ENCODE results near the gene NMT2.

NMT2 gene

DNA sequence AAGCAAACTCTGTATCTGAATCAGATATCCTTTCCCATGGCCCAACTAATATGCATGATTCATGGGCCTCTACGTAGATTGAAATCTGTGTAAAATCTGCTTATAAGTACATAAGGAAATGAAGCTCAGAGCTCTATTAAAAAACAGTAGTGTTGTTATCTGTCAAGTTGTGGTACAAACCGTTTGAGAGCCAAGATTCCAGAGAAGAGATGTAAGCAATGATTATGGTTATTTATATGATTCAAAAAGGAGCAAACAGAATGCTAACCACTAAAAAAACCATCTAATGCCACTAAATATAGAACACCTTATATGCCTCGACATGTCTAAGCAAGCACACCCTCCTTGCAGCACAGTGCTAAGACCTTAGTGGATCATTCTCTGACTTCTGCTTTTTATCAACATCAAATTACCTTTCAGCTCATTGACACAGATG, 44.7 kb downstream of the NMT2 start:
- H2AFZ ChIP-seq (ENCODE audit: low read length), result no peak overlapping the region
- no peak overlapping the region for H3K27ac ChIP-seq (replicated peaks; ENCODE audit: low read length)
- no peaks in the 10 kb centered on the region for H3K4me1 ChIP-seq (ENCODE audit: control insufficient read depth in 2 of 2, insufficient read depth in 1 of 2, low read depth in 1 of 2, low read length in 2 of 2)
- WGBS, 2 donors (ENCODE audit: extremely low coverage in 2 of 2, insufficient read length in 2 of 2, insufficient replicate concordance in 1 of 2), result no CpG with 5 or more reads among the region's 3 CpGs
- H4K91ac ChIP-seq (ENCODE audit: low read depth, low read length, poor library complexity), result no peak overlapping the region
- H3K27me3 ChIP-seq (ENCODE audit: control insufficient read depth in 3 of 3, insufficient read depth in 3 of 3, low read depth in 1 of 3, low read length in 3 of 3), result no peaks in the 10 kb centered on the region
- H2BK5ac ChIP-seq (ENCODE audit: low read length), result no peak overlapping the region
- DNase-seq (ENCODE audit: low spot score), result no peak
- no peak overlapping the region for H2BK12ac ChIP-seq (ENCODE audit: low read length)
- no peak overlapping the region for H2AK5ac ChIP-seq (ENCODE audit: low read depth, low read length)
- no peak overlapping the region for H3K4me2 ChIP-seq (ENCODE audit: insufficient read depth, low read length, poor library complexity, severe bottlenecking)
- H3K18ac ChIP-seq (ENCODE audit: low read length), result no peak overlapping the region
- H2BK120ac ChIP-seq (ENCODE audit: low read depth, low read length), result no peak overlapping the region
- H4K8ac ChIP-seq (ENCODE audit: low read depth, low read length), result no peak overlapping the region
- peaks cover 18 to 71% of the 10 kb centered on the region in 2 donors for H3K36me3 ChIP-seq (replicated peaks in 1 of 2; ENCODE audit: control insufficient read depth in 2 of 2, insufficient read depth in 2 of 2, low read length in 2 of 2)
- H3K4me3 ChIP-seq (ENCODE audit: low read length in 2 of 2), result no peak overlapping the region
- no peak overlapping the region for H2BK15ac ChIP-seq (ENCODE audit: low read length)
- peaks cover 0 to 4% of the 10 kb centered on the region in 2 donors for H3K9me3 ChIP-seq (replicated peaks in 1 of 2; ENCODE audit: control insufficient read depth in 2 of 2, insufficient read depth in 1 of 2, low read depth in 1 of 2, low read length in 2 of 2)
- H3K14ac ChIP-seq (ENCODE audit: low read length), result no peak overlapping the region
- H3K23ac ChIP-seq (ENCODE audit: low read depth, low read length, poor library complexity), result no peak overlapping the region
- no peak overlapping the region for H3K9ac ChIP-seq (ENCODE audit: low read depth, low read length, poor library complexity)
- H3K4ac ChIP-seq (ENCODE audit: low read length), result no peak overlapping the region
- H3K79me1 ChIP-seq (ENCODE audit: low read depth, low read length), result no peaks in the 10 kb centered on the region

DNA sequence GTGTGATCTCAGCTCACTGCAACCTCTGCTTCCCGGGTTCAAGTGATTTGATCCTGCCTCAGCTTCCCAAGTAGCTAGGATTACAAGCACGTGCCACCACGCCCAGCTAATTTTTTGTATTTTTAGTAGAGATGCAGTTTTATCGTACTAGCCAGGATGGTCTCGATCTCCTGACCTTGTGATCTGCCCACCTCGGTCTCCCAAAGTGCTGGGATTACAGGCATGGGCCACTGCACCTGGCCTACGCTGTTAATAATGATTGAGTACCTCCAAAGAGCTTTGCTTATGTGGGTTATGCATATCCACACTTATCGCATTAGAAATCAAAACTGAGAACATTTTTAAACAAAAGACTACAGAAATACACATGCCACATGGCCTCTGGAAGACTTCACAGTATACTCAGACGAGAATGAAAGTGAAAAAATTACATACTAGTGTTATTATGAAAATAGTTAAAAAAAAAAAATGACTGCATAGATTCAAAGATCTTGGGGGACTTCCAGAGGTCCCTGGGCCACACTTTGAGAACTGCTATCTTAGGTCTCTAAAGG, 45.9 kb downstream of the NMT2 start:
- Histone ChIP-seq H3K4me2 (ENCODE audit: insufficient read depth, low read length, poor library complexity, severe bottlenecking) (no peak overlapping the region), H2BK120ac (ENCODE audit: low read depth, low read length) (no peak overlapping the region), H3K9ac (ENCODE audit: low read depth, low read length, poor library complexity) (no peak overlapping the region), H4K91ac (ENCODE audit: low read depth, low read length, poor library complexity) (no peak overlapping the region), H3K27ac (replicated peaks; ENCODE audit: low read length) (no peak overlapping the region), H3K14ac (ENCODE audit: low read length) (no peak overlapping the region), H2BK12ac (ENCODE audit: low read length) (no peak overlapping the region), H3K4ac (ENCODE audit: low read length) (no peak overlapping the region), H3K4me1 (ENCODE audit: control insufficient read depth in 2 of 2, insufficient read depth in 1 of 2, low read depth in 1 of 2, low read length in 2 of 2) (no peaks in the 10 kb centered on the region), H3K4me3 (ENCODE audit: low read length in 2 of 2) (no peak overlapping the region), H3K36me3 (replicated peaks in 1 of 2; ENCODE audit: control insufficient read depth in 2 of 2, insufficient read depth in 2 of 2, low read length in 2 of 2) (peaks cover 17 to 71% of the 10 kb centered on the region in 2 donors), H2AFZ (ENCODE audit: low read length) (no peak overlapping the region), H2BK15ac (ENCODE audit: low read length) (no peak overlapping the region), H3K79me1 (ENCODE audit: low read depth, low read length) (no peaks in the 10 kb centered on the region), H2AK5ac (ENCODE audit: low read depth, low read length) (no peak overlapping the region), H3K9me3 (replicated peaks in 1 of 2; ENCODE audit: control insufficient read depth in 2 of 2, insufficient read depth in 1 of 2, low read depth in 1 of 2, low read length in 2 of 2) (peaks cover 0 to 8% of the 10 kb centered on the region in 2 donors), H3K23ac (ENCODE audit: low read depth, low read length, poor library complexity) (no peak overlapping the region), H3K27me3 (ENCODE audit: control insufficient read depth in 3 of 3, insufficient read depth in 3 of 3, low read depth in 1 of 3, low read length in 3 of 3) (no peaks in the 10 kb centered on the region), H3K18ac (ENCODE audit: low read length) (no peak overlapping the region), H4K8ac (ENCODE audit: low read depth, low read length) (no peak overlapping the region), H2BK5ac (ENCODE audit: low read length) (no peak overlapping the region)
- DNase-seq (ENCODE audit: low spot score), result no peak
- no CpG with 5 or more reads among the region's 9 CpGs for WGBS, 2 donors (ENCODE audit: extremely low coverage in 2 of 2, insufficient read length in 2 of 2, insufficient replicate concordance in 1 of 2)

DNA sequence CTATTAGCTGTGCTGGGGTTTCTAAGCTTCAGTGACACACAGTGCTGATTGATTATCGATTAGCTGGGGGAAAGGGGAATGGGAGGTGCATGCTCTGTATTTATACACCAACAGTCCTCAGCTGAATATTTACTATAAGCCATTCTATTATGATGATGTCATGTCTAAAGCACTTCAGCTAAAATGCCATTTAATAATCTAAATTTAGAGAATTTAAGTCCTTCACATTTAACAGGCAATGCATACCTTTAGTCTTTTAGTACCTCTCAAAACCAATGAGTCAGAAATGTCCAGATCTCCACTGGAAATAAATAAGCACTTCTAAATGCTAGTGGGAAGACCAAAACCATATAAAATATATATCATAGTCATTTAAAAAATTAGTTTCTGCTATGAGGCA, 46.8 kb downstream of the NMT2 start:
- no peak overlapping the region for H2BK12ac ChIP-seq (ENCODE audit: low read length)
- no peak overlapping the region for H3K9ac ChIP-seq (ENCODE audit: low read depth, low read length, poor library complexity)
- no peak overlapping the region for H4K91ac ChIP-seq (ENCODE audit: low read depth, low read length, poor library complexity)
- H3K4ac ChIP-seq (ENCODE audit: low read length), result no peak overlapping the region
- no peak overlapping the region for H3K27ac ChIP-seq (replicated peaks; ENCODE audit: low read length)
- no peak overlapping the region for H2BK15ac ChIP-seq (ENCODE audit: low read length)
- no peak for DNase-seq (ENCODE audit: low spot score)
- no peaks in the 10 kb centered on the region for H3K4me1 ChIP-seq (ENCODE audit: control insufficient read depth in 2 of 2, insufficient read depth in 1 of 2, low read depth in 1 of 2, low read length in 2 of 2)
- peaks cover 18 to 76% of the 10 kb centered on the region in 2 donors for H3K36me3 ChIP-seq (replicated peaks in 1 of 2; ENCODE audit: control insufficient read depth in 2 of 2, insufficient read depth in 2 of 2, low read length in 2 of 2)
- H3K27me3 ChIP-seq (ENCODE audit: control insufficient read depth in 3 of 3, insufficient read depth in 3 of 3, low read depth in 1 of 3, low read length in 3 of 3), result no peaks in the 10 kb centered on the region
- no peak overlapping the region for H3K4me3 ChIP-seq (ENCODE audit: low read length in 2 of 2)
- no peak overlapping the region for H3K18ac ChIP-seq (ENCODE audit: low read length)
- H2BK120ac ChIP-seq (ENCODE audit: low read depth, low read length), result no peak overlapping the region
- no peak overlapping the region for H4K8ac ChIP-seq (ENCODE audit: low read depth, low read length)
- no peaks in the 10 kb centered on the region for H3K79me1 ChIP-seq (ENCODE audit: low read depth, low read length)
- H3K9me3 ChIP-seq (replicated peaks in 1 of 2; ENCODE audit: control insufficient read depth in 2 of 2, insufficient read depth in 1 of 2, low read depth in 1 of 2, low read length in 2 of 2), result peaks cover 0 to 8% of the 10 kb centered on the region in 2 donors
- H2AK5ac ChIP-seq (ENCODE audit: low read depth, low read length), result no peak overlapping the region
- no peak overlapping the region for H2BK5ac ChIP-seq (ENCODE audit: low read length)
- WGBS, 2 donors (ENCODE audit: extremely low coverage in 2 of 2, insufficient read length in 2 of 2, insufficient replicate concordance in 1 of 2), result no CpG with 5 or more reads among the region's 1 CpG
- no peak overlapping the region for H3K23ac ChIP-seq (ENCODE audit: low read depth, low read length, poor library complexity)
- H3K4me2 ChIP-seq (ENCODE audit: insufficient read depth, low read length, poor library complexity, severe bottlenecking), result no peak overlapping the region
- no peak overlapping the region for H3K14ac ChIP-seq (ENCODE audit: low read length)
- no peak overlapping the region for H2AFZ ChIP-seq (ENCODE audit: low read length)

DNA sequence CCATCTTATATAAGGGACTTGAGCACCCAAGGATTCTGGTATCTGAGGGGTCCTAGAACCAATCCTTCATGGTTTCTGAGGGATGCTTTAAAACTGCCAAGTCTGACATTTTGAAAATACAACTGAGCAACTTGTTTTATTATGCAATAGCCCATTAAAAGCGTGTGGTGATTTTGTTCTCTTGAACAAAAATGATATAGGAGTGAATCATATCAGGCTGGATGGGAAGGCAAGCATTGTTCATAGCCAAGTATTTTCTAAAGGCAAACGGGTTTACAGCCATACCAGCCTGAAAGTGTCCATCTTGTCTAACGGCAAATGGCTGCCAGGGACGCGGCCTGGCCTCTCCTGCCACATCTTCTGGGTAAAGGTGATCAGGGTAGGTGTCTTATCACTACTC, 48.0 kb downstream of the NMT2 start:
- H3K18ac ChIP-seq (ENCODE audit: low read length), result no peak overlapping the region
- DNase-seq (ENCODE audit: low spot score), result no peak
- no peak overlapping the region for H3K9ac ChIP-seq (ENCODE audit: low read depth, low read length, poor library complexity)
- H4K8ac ChIP-seq (ENCODE audit: low read depth, low read length), result no peak overlapping the region
- H3K9me3 ChIP-seq (replicated peaks in 1 of 2; ENCODE audit: control insufficient read depth in 2 of 2, insufficient read depth in 1 of 2, low read depth in 1 of 2, low read length in 2 of 2), result peaks cover 0 to 10% of the 10 kb centered on the region in 2 donors
- no peak overlapping the region for H3K4me3 ChIP-seq (ENCODE audit: low read length in 2 of 2)
- H3K27me3 ChIP-seq (ENCODE audit: control insufficient read depth in 3 of 3, insufficient read depth in 3 of 3, low read depth in 1 of 3, low read length in 3 of 3), result no peaks in the 10 kb centered on the region
- H3K4ac ChIP-seq (ENCODE audit: low read length), result no peak overlapping the region
- H2BK15ac ChIP-seq (ENCODE audit: low read length), result no peak overlapping the region
- no CpG with 5 or more reads among the region's 5 CpGs for WGBS, 2 donors (ENCODE audit: extremely low coverage in 2 of 2, insufficient read length in 2 of 2, insufficient replicate concordance in 1 of 2)
- no peak overlapping the region for H3K27ac ChIP-seq (replicated peaks; ENCODE audit: low read length)
- no peak overlapping the region for H3K23ac ChIP-seq (ENCODE audit: low read depth, low read length, poor library complexity)
- no peaks in the 10 kb centered on the region for H3K4me1 ChIP-seq (ENCODE audit: control insufficient read depth in 2 of 2, insufficient read depth in 1 of 2, low read depth in 1 of 2, low read length in 2 of 2)
- no peak overlapping the region for H2BK12ac ChIP-seq (ENCODE audit: low read length)
- no peak overlapping the region for H2AK5ac ChIP-seq (ENCODE audit: low read depth, low read length)
- H3K14ac ChIP-seq (ENCODE audit: low read length), result no peak overlapping the region
- H3K79me1 ChIP-seq (ENCODE audit: low read depth, low read length), result no peaks in the 10 kb centered on the region
- H2BK120ac ChIP-seq (ENCODE audit: low read depth, low read length), result no peak overlapping the region
- no peak overlapping the region for H2AFZ ChIP-seq (ENCODE audit: low read length)
- H3K4me2 ChIP-seq (ENCODE audit: insufficient read depth, low read length, poor library complexity, severe bottlenecking), result no peak overlapping the region
- no peak overlapping the region for H2BK5ac ChIP-seq (ENCODE audit: low read length)
- no peak overlapping the region for H4K91ac ChIP-seq (ENCODE audit: low read depth, low read length, poor library complexity)
- H3K36me3 ChIP-seq (replicated peaks in 1 of 2; ENCODE audit: control insufficient read depth in 2 of 2, insufficient read depth in 2 of 2, low read length in 2 of 2), result peaks cover 15 to 76% of the 10 kb centered on the region in 2 donors

Data from neuronal stem cell (in vitro differentiated cells).